Right lobe of liver (tissue), 6 donors: ENCODE data around the gene CD244. TPM values are rescaled to one million over a fixed set of nuclear protein-coding genes. Genes with fewer than 3 reads are reported as not detected.

Experiments used
- ATAC-seq, 4 donors: fragments of 200-7000 bp; cut with Tn5 transposase; one replicate each; pipeline ENCODE4 v1.9.1; 2020; ENCODE audit warnings: mild to moderate bottlenecking in 4 of 4, moderate library complexity in 4 of 4
- DNase-seq, 3 donors: peaks; one replicate each; pipeline ENCODE4 v3.0.0-alpha.2; 2020
- H3K27ac ChIP-seq, 3 donors: fragments of 200-600 bp; one replicate each; pipeline ENCODE4 v1.8.0; 2022
- H3K27me3 ChIP-seq, 2 donors: fragments of 200-600 bp; one replicate each; pipeline ENCODE4 v1.8.0; 2022
- H3K36me3 ChIP-seq, 4 donors: fragments of 200-600 bp; sonication (generic) in 1 of 4; one replicate each; pipeline versions ENCODE4 v1.5.1 to v1.8.0; 2017 to 2022; ENCODE audit warnings: control low read depth in 1 of 4
- H3K4me1 ChIP-seq, 4 donors: fragments of 200-600 bp; sonication (generic) in 1 of 4; one replicate each; pipeline versions ENCODE4 v1.5.1 to v1.8.0; 2017 to 2022; ENCODE audit warnings: control low read depth in 1 of 4
- H3K4me3 ChIP-seq, 3 donors: fragments of 200-600 bp; one replicate each; pipeline ENCODE4 v1.8.0; 2022
- H3K9me3 ChIP-seq, 4 donors: fragments of 200-600 bp; sonication (generic) in 1 of 4; one replicate each; pipeline versions ENCODE4 v1.5.1 to v1.8.0; 2017 to 2022; ENCODE audit warnings: control low read depth in 1 of 4
- POLR2A ChIP-seq: fragments of 450-650 bp; IDR thresholded peaks from one replicate; pipeline ENCODE4 v1.6.1; 2017; ENCODE audit warnings: antibody characterized with exemption, mild to moderate bottlenecking
- WGBS: methylation state at CpG from one replicate; pipeline ENCODE4 v1.1.6; 2018; ENCODE audit warnings: low coverage, low lambda C conversion rate; ENCODE audit not compliant: insufficient coverage; ENCODE audit errors: missing lambda C conversion rate; 5-methylcytosine and 5-hydroxymethylcytosine counted together
- intact Hi-C, 2 donors: fragments of 100-400 bp; cut with DNase I; formaldehyde crosslinking; loops; one replicate each; pipeline versions ENCODE4 v1.11.2 to v1.14.1; 2022
- total RNA-seq, 6 experiments: library from RNA; depleted of rRNA in 2 of 6; stranded (reverse); fragments of >200 nt in 2 of 6; fragmentation: NEBNext Ultra II Directional in 3 of 6; extraction: Animal tissue kit (Norgen Biotek cat#: 25700) in 3 of 6; gene quantifications; one replicate each; pipeline versions ENCODE4 v1.1.0 to v1.2.4, GENCODE V29; 2016 to 2023
- TF ChIP-seq, protein P1 (sequence below), 4 donors: fragments of 200-600 bp in 3 of 4; fragments of 450-650 bp in 1 of 4; IDR thresholded peaks; one replicate each; pipeline versions ENCODE4 v1.5.1 to v1.8.0; 2016 to 2022; ENCODE audit warnings: antibody characterized with exemption in 4 of 4, mild to moderate bottlenecking in 2 of 4
- donor health status: DM: no; HTN: yes; CAD: no.
- donor health status: DM: no; HTN: no; CAD: no.
- donor health status: DM: no; HTN: no; CAD: no.
- donor health status: DM: no; HTN: yes; CAD: no.
- donor health status: DM: no; HTN: yes; CAD: no.

The CD244 gene
- total RNA-seq, 6 experiments from 2014 or later, result 0.88 to 2.0 (median 1.2) TPM

DNA sequence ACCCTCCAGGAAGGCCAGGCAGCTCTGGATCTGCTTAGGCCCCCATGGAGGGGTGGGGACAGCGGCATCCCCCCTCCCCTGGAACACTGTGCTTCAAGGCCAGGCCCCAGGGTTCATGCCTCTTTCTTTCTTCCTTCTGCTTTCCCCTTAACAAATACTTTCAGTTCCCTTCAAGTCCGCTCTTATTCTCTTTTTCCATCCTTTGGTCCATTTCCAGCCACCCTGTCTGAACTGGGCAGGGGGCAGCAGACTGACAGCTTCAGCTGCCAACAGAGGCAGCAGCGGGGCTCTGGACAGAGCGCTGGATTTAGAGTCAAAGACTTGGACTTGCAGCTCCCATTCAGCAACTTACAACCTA is 1.1 kb upstream of the CD244 start:
- no peak overlapping the region for H3K4me3 ChIP-seq
- peak in 3 of 4 donors; percentile 18 to 48 (median 39) for ATAC-seq
- no peaks in the 10 kb centered on the region for H3K27me3 ChIP-seq
- no peaks in the 10 kb centered on the region for H3K36me3 ChIP-seq
- no peak for DNase-seq
- intact Hi-C loops, result no loop called here
- no peak overlapping the region for H3K27ac ChIP-seq
- 69% methylated on average over 4 of the region's 4 CpGs for WGBS
- H3K4me1 ChIP-seq, result peaks cover 0 to 24% (median 5%) of the 10 kb centered on the region in 4 donors
- H3K9me3 ChIP-seq, result no peaks in the 10 kb centered on the region
- TF ChIP-seq POLR2A, result no peak
- TF ChIP-seq, protein P1, sequence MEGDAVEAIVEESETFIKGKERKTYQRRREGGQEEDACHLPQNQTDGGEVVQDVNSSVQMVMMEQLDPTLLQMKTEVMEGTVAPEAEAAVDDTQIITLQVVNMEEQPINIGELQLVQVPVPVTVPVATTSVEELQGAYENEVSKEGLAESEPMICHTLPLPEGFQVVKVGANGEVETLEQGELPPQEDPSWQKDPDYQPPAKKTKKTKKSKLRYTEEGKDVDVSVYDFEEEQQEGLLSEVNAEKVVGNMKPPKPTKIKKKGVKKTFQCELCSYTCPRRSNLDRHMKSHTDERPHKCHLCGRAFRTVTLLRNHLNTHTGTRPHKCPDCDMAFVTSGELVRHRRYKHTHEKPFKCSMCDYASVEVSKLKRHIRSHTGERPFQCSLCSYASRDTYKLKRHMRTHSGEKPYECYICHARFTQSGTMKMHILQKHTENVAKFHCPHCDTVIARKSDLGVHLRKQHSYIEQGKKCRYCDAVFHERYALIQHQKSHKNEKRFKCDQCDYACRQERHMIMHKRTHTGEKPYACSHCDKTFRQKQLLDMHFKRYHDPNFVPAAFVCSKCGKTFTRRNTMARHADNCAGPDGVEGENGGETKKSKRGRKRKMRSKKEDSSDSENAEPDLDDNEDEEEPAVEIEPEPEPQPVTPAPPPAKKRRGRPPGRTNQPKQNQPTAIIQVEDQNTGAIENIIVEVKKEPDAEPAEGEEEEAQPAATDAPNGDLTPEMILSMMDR (IDR thresholded peaks at IDR 0.05), result no peak

GRCh38 chr1:160863061-160863773 is 530 bp upstream of the CD244 start:
- no peaks in the 10 kb centered on the region for H3K27me3 ChIP-seq
- H3K9me3 ChIP-seq, result no peaks in the 10 kb centered on the region
- TF ChIP-seq, protein P1 (IDR thresholded peaks at IDR 0.05), result no peak
- no peak for TF ChIP-seq POLR2A
- no peaks in the 10 kb centered on the region for H3K36me3 ChIP-seq
- no peak overlapping the region for H3K4me3 ChIP-seq
- intact Hi-C loops, result no loop called here
- DNase-seq (no peak), ATAC-seq (no peak)
- H3K4me1 ChIP-seq, result peaks cover 0 to 24% (median 5%) of the 10 kb centered on the region in 4 donors
- H3K27ac ChIP-seq, result no peak overlapping the region
- 72% methylated on average over 9 of the region's 11 CpGs for WGBS

DNA sequence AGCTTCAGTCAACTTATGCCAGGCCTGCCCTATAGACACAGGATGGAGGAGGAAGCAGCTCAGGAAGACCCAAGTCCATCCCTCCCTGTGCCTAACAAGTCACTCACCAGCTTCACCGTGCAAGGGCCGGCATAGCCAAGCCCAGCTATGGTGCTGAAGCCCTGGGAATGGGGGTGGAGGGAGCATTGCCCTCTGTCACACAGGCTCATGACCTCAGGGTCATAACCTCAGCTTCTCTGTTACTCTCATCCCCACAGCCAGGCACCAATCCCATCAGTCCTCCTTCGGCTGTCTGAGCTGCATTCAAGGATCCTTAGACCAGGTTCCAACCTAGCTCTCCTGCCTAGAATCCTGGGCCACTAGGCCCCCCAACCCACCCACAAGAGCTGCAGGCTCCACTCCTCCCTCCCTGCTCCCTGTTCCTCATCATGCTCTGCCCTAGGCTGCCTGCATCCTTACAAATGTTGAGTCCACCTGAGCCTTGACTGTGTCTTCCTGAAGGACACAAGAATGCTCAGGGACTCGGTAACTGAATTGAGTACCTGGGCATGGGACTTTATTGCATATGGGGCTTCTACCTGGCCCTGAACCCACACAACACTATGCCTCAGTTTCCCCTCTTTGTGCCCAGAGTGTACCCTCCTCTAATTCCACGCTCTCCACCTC is 1.7 kb downstream of the CD244 start:
- Histone ChIP-seq H3K4me1 (peaks cover 0 to 14% (median 4%) of the 10 kb centered on the region in 4 donors), H3K27me3 (no peaks in the 10 kb centered on the region), H3K4me3 (no peak overlapping the region), H3K36me3 (no peaks in the 10 kb centered on the region), H3K9me3 (no peaks in the 10 kb centered on the region), H3K27ac (no peak overlapping the region)
- ATAC-seq, result peak; percentile 81 to 93 (median 90)
- intact Hi-C loops, result no loop called here
- WGBS, result 35% methylated on average over 5 of the region's 5 CpGs
- TF ChIP-seq, protein P1 (IDR thresholded peaks at IDR 0.05), result no peak
- TF ChIP-seq POLR2A, result no peak
- peak; percentile 55 to 69 (median 66) for DNase-seq

GRCh38 chr1:160859166-160859565 is 3.5 kb downstream of the CD244 start:
- TF ChIP-seq POLR2A, result no peak
- TF ChIP-seq, protein P1 (IDR thresholded peaks at IDR 0.05), result no peak
- ATAC-seq (no peak), DNase-seq (no peak)
- Histone ChIP-seq H3K36me3 (no peaks in the 10 kb centered on the region), H3K9me3 (no peaks in the 10 kb centered on the region), H3K27me3 (no peaks in the 10 kb centered on the region), H3K27ac (no peak overlapping the region), H3K4me1 (peaks cover 0 to 9% (median 3%) of the 10 kb centered on the region in 4 donors), H3K4me3 (no peak overlapping the region)
- intact Hi-C loops, result no loop called here
- 62% methylated on average over 4 of the region's 5 CpGs for WGBS
